GM06990 (cell line): ENCODE results near the gene B4GALNT3.

Source experiments
- DNase-seq: peaks from one replicate; pipeline ENCODE4 v3.0.0-alpha.2; 2011; ENCODE audit not compliant: insufficient read length; ENCODE audit errors: extremely low read depth
- H3K27me3 ChIP-seq: replicated peaks from 2 replicates; pipeline ENCODE4 v1.6.0; 2011; ENCODE audit warnings: low read length; ENCODE audit not compliant: control insufficient read depth, insufficient read depth
- H3K36me3 ChIP-seq: 2 replicates; pipeline ENCODE4 v1.5.1; 2011; ENCODE audit warnings: low read length; ENCODE audit not compliant: control insufficient read depth, insufficient read depth
- H3K4me3 ChIP-seq: replicated peaks from 2 replicates; pipeline ENCODE4 v1.5.1; 2011; ENCODE audit warnings: low read depth, mild to moderate bottlenecking, control low read depth, low read length
- TF ChIP-seq, protein P1 (sequence below): IDR thresholded peaks from 2 replicates; pipeline ENCODE4 v1.5.1; 2011; ENCODE audit warnings: low read length, control low read depth, mild to moderate bottlenecking, inconsistent platforms; ENCODE audit not compliant: insufficient read depth, poor library complexity, severe bottlenecking

The B4GALNT3 gene

DNA sequence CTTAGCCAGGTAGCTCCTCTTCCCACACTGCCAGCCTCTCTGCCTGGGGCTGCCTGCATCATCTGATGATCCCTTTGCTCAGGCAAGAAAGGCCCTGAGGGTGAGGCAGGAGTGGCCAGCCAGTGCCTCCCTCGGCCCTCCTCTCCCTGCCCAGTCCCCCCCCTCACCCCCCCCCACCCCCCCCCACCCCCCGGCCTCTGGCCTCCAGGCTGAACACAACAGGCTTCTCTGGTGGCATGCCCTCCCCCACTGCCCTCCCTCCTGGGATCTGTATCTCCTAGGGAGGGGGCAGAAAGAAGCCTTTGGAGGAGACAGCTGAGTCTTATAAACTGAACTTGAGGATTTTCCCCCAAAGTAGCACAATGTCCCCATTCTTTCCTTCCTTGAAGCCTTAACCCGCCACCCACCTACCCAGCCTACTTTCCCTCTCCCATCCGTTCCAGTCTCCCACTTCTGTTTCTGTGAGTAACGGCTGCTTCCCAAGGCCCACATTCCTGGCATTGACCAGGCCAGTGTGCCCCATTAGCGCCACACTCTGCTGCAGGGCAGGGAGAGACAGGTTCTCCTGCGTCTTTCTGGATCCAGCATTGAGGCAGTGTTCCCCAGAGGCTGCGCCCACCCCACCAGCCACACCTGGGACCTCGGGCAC lies 82.1 kb downstream of the B4GALNT3 start:
- H3K4me3 ChIP-seq, result no peak overlapping the region
- TF ChIP-seq, protein P1, sequence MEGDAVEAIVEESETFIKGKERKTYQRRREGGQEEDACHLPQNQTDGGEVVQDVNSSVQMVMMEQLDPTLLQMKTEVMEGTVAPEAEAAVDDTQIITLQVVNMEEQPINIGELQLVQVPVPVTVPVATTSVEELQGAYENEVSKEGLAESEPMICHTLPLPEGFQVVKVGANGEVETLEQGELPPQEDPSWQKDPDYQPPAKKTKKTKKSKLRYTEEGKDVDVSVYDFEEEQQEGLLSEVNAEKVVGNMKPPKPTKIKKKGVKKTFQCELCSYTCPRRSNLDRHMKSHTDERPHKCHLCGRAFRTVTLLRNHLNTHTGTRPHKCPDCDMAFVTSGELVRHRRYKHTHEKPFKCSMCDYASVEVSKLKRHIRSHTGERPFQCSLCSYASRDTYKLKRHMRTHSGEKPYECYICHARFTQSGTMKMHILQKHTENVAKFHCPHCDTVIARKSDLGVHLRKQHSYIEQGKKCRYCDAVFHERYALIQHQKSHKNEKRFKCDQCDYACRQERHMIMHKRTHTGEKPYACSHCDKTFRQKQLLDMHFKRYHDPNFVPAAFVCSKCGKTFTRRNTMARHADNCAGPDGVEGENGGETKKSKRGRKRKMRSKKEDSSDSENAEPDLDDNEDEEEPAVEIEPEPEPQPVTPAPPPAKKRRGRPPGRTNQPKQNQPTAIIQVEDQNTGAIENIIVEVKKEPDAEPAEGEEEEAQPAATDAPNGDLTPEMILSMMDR, result no peak
- peaks cover 2% of the 10 kb centered on the region; the same call in 1 of the 2 replicates for H3K27me3 ChIP-seq
- DNase-seq, result no peak
- no peaks in the 10 kb centered on the region for H3K36me3 ChIP-seq

DNA sequence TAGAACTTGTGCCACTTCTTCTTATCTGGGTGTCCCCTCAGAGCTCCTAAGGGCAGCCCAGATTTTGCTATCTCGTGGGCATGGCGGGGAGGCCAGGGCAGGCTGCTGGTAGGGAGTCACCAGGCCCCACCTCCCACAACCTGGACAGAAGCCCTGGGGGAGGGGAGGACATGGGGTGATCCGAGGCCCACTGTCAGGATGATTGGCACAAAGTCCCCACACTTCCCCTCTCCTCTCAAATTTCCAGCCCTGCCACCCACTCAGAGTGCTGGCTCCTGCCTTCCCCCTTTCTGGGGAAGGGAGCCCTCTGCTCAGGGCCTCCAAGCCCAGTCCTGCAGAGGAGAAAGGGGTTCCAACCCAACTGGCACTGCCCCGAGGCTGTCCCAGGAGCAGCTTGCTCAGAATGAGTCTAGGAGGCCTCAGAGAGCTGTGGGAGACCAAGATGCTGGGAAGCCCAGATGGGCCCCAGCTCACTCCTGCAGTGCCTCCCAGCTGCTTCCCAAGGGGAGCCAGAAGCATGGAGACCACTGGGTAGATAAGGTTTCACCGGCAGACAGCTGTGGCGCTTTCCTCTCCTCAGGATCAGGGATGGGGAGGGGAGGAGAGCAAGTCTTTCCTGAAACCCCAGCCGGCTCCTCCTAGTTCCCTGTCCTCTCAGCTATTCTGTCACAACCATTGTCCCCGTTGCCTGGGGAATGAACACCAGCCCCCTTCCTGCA lies 82.8 kb downstream of the B4GALNT3 start:
- Histone ChIP-seq H3K36me3 (no peaks in the 10 kb centered on the region), H3K27me3 (peaks cover 2% of the 10 kb centered on the region; the same call in 1 of the 2 replicates), H3K4me3 (no peak overlapping the region)
- DNase-seq, result no peak
- TF ChIP-seq, protein P1, result no peak

DNA sequence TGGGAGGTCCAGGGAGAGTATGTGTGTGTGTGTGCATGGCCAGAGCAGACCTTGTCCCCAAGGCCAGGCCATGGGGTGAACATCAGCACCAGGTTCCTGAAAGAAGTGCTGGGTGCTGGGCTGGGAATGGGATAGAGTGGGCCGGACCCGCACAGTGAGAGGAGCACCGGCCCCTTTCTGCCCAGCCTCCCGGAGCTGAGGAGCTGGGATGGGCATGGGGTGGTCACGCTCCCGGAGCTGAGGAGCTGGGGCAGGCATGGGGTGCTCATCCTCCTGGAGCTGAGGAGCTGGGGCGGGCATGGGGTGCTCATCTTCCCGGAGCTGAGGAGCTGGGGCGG lies 83.3 kb downstream of the B4GALNT3 start:
- TF ChIP-seq, protein P1, result no peak
- DNase-seq, result no peak

DNA sequence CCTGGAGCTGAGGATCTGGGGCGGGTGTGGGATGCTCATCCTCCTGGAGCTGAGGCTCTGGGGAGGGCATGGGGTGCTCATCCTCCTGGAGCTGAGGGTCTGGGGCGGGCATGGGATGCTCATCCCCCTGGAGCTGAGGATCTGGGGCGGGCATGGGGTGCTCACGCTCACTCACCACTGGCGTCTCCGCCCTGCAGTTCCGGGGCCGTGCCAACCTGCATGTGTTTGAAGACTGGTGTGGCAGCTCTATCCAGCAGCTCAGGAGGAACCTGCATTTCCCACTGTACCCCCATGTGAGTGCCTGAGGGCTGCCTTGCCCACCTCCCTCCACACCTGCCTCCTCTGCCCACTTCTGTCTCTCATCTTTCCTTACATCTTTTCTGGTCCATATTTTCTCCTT lies 84.4 kb downstream of the B4GALNT3 start:
- H3K36me3 ChIP-seq, result no peaks in the 10 kb centered on the region
- H3K27me3 ChIP-seq, result 0 out of 2 replicates have a peak, but pooled peaks cover 2% of the 10 kb centered on the region
- no peak for DNase-seq
- TF ChIP-seq, protein P1, result no peak
- no peak overlapping the region for H3K4me3 ChIP-seq

More for the DNA sequence above, 83.3 kb downstream of the B4GALNT3 start:
- no peaks in the 10 kb centered on the region for H3K36me3 ChIP-seq
- no peak overlapping the region for H3K4me3 ChIP-seq
- peaks cover 2% of the 10 kb centered on the region; the same call in 1 of the 2 replicates for H3K27me3 ChIP-seq

DNA sequence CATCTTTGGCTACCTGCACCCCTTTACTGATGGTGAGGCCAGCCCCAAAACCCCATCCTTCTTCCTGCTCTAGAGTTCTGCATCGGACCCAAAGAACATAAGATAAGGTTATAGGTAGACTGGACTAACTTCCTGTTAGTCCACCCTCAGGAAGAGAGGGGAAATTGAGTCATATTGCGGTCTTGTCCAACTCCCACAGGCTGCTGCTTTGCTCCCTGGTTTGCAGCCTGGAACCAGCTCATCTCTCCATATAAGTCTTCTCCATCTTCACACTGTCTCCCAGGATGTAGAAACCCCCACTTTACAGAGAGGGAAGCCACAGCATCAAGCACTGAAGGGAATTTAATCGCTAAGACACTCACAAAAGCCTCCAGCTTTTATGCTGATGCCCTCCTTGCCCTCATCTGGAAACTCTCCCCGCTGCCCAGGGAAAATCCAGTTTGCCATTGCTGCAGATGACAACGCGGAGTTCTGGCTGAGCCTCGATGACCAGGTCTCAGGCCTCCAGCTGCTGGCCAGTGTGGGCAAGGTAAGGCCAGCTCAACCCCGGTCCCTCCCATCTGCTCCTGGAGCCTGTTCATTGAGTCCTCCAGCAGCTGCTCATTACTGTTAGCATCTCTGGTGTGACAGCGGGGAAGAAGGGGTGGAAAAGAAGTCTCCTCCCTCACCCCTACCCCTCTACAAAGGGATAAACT lies 85.3 kb downstream of the B4GALNT3 start:
- 0 out of 2 replicates have a peak, but pooled peaks cover 2% of the 10 kb centered on the region for H3K27me3 ChIP-seq

More for the DNA sequence above, 85.3 kb downstream of the B4GALNT3 start:
- no peak for DNase-seq
- TF ChIP-seq, protein P1, result no peak
- no peaks in the 10 kb centered on the region for H3K36me3 ChIP-seq
- no peak overlapping the region for H3K4me3 ChIP-seq
